Parathyroid adenoma (tissue), 2 donors: ENCODE results near the gene AQP2.

Experiments used
- H2AFZ ChIP-seq: fragments of 300-600 bp; sonication (generic); one replicate; pipeline ENCODE4 v1.7.0; 2017; ENCODE audit warnings: antibody characterized with exemption, mild to moderate bottlenecking
- H3K27ac ChIP-seq: fragments of 300-600 bp; sonication (generic); one replicate; pipeline ENCODE4 v1.7.0; 2017
- H3K27me3 ChIP-seq: fragments of 300-600 bp; sonication (generic); one replicate; pipeline ENCODE4 v1.7.0; 2017; ENCODE audit warnings: low read length; ENCODE audit not compliant: control insufficient read depth, insufficient read depth
- H3K36me3 ChIP-seq: fragments of 300-600 bp; sonication (generic); one replicate; pipeline ENCODE4 v1.7.0; 2017; ENCODE audit warnings: low read length; ENCODE audit not compliant: control insufficient read depth, insufficient read depth
- H3K4me1 ChIP-seq: fragments of 300-600 bp; sonication (generic); one replicate; pipeline ENCODE4 v1.7.0; 2017; ENCODE audit warnings: control low read depth
- H3K4me2 ChIP-seq: fragments of 300-600 bp; sonication (generic); one replicate; pipeline ENCODE4 v1.7.0; 2017; ENCODE audit warnings: low read length
- H3K4me3 ChIP-seq: fragments of 300-600 bp; sonication (generic); one replicate; pipeline ENCODE4 v1.7.0; 2017; ENCODE audit warnings: low read depth, low read length
- H3K79me2 ChIP-seq: fragments of 300-600 bp; sonication (generic); one replicate; pipeline ENCODE4 v1.7.0; 2017; ENCODE audit warnings: control low read depth
- H3K9ac ChIP-seq: fragments of 300-600 bp; sonication (generic); one replicate; pipeline ENCODE4 v1.7.0; 2017; ENCODE audit warnings: mild to moderate bottlenecking
- H3K9me3 ChIP-seq: fragments of 300-600 bp; sonication (generic); one replicate; pipeline ENCODE4 v1.7.0; 2017; ENCODE audit warnings: low read length; ENCODE audit not compliant: control insufficient read depth
- TF ChIP-seq, protein P1 (sequence below): fragments of 300-600 bp; sonication (generic); IDR thresholded peaks from one replicate; pipeline ENCODE4 v1.7.0; 2017; ENCODE audit warnings: antibody characterized with exemption, mild to moderate bottlenecking
- donor health status: primary hyperparathyroidism.

The AQP2 gene

DNA sequence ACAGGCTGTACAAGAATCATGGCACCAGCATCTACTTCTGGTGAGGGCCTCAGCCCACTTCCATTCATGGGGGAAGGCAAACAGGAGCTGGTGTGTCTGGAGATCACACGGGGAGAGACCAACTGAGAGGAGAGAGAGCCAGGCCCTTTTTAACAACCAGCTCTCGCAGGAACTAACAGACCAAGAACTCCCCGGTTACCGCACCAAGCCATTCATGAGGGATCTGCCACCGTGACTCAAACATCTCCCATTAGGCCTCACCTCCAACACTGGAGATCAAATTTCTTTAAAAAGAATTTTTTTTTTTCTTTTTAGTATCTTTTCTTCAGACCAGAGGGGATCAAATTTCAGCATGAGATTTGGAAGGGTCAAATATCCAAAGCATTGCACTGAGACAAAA lies 16.7 kb upstream of the AQP2 start:
- no peaks in the 10 kb centered on the region for H3K27me3 ChIP-seq

DNA sequence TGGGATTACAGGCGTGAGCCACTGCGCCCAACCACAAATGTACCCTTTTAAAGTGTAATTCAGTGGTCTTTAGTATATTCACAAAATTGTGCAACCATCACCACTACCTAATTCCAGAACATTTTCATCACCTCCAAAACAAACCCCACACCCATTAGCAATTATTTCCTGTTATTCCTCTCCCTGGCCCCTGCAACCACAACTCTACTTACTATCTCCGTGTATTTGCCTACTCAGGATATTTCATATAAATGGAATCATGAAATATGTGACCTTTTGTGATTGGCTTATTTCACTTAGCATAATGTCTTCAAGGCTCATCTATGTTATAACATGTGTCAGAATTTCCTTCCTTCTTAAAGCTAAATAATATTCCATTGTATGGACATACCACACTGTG lies 16.0 kb upstream of the AQP2 start:
- Histone ChIP-seq H2AFZ (no peak overlapping the region), H3K27me3 (no peaks in the 10 kb centered on the region), H3K9ac (no peak overlapping the region), H3K79me2 (no peaks in the 10 kb centered on the region), H3K27ac (no peak overlapping the region), H3K36me3 (no peaks in the 10 kb centered on the region), H3K4me1 (peaks cover 10% of the 10 kb centered on the region), H3K4me3 (no peak overlapping the region), H3K9me3 (no peaks in the 10 kb centered on the region), H3K4me2 (no peak overlapping the region)
- TF ChIP-seq, protein P1, sequence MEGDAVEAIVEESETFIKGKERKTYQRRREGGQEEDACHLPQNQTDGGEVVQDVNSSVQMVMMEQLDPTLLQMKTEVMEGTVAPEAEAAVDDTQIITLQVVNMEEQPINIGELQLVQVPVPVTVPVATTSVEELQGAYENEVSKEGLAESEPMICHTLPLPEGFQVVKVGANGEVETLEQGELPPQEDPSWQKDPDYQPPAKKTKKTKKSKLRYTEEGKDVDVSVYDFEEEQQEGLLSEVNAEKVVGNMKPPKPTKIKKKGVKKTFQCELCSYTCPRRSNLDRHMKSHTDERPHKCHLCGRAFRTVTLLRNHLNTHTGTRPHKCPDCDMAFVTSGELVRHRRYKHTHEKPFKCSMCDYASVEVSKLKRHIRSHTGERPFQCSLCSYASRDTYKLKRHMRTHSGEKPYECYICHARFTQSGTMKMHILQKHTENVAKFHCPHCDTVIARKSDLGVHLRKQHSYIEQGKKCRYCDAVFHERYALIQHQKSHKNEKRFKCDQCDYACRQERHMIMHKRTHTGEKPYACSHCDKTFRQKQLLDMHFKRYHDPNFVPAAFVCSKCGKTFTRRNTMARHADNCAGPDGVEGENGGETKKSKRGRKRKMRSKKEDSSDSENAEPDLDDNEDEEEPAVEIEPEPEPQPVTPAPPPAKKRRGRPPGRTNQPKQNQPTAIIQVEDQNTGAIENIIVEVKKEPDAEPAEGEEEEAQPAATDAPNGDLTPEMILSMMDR: no peak

More for the DNA sequence above, 16.7 kb upstream of the AQP2 start:
- Histone ChIP-seq H3K36me3 (no peaks in the 10 kb centered on the region), H3K27ac (peak overlapping the region; percentile 65), H3K79me2 (no peaks in the 10 kb centered on the region), H3K4me3 (no peak overlapping the region), H3K9ac (no peak overlapping the region), H3K4me2 (no peak overlapping the region), H2AFZ (peak overlapping the region; percentile 61), H3K4me1 (peaks cover 10% of the 10 kb centered on the region), H3K9me3 (no peaks in the 10 kb centered on the region)
- TF ChIP-seq, protein P1: no peak

DNA sequence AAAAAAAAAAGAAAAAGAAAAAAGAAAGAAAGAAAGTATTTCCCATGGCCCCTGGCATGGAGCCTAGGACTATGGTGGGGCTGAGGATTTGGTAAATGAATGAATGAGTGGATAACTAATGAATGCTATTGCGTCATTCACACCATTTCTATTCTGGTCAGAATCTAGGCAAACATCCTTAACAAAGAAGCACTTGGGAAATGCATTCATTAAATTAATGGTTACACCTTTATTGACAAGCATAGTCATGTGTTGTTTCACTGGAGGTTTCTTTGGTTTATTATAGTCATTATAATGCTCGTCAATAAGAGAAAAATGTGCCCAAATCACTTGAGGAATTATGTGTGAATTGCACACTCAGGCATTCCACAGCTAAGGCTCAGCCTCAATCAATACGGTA lies 13.6 kb upstream of the AQP2 start:
- TF ChIP-seq, protein P1: no peak
- no peaks in the 10 kb centered on the region for H3K27me3 ChIP-seq

DNA sequence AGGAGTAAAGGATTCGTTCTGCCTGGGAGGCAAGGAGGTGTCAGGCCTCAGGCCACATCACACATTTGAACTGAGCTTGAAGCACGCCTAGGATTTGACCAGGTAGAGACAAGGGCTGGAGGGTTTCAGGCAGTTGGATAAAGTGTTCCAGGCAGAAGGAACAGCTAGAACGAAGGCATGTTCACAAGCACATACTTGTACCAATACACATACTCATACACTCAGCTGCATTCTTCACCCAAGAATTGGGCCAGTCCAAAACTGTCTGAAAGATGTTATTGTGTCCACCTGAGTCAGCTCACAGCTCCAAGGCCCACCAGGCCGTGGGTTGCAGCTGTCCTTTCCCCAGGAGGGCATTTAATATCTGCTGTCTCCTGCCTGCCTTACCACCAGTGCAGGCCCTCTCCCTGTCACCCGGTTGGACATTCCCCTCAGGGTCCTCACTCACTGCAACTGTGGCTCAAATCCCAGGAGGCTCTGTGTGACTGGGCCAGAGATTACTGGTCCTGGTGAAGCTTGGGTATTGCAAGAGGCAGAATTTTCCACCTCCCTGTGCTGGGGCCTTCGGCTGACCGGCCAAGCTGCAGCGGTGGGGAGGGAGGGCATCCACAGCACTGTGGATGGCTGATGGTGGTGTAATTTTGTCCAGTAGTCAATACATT lies 12.8 kb upstream of the AQP2 start:
- Histone ChIP-seq H3K4me2 (no peak overlapping the region), H3K27me3 (no peaks in the 10 kb centered on the region), H3K36me3 (no peaks in the 10 kb centered on the region), H2AFZ (peak overlapping the region; percentile 8), H3K27ac (no peak overlapping the region), H3K9me3 (no peaks in the 10 kb centered on the region), H3K4me3 (no peak overlapping the region), H3K4me1 (peaks cover 16% of the 10 kb centered on the region), H3K79me2 (no peaks in the 10 kb centered on the region), H3K9ac (no peak overlapping the region)
- TF ChIP-seq, protein P1: no peak

More for the DNA sequence above, 13.6 kb upstream of the AQP2 start:
- no peak overlapping the region for H2AFZ ChIP-seq
- H3K4me3 ChIP-seq: no peak overlapping the region
- no peaks in the 10 kb centered on the region for H3K9me3 ChIP-seq
- peaks cover 12% of the 10 kb centered on the region for H3K4me1 ChIP-seq
- H3K36me3 ChIP-seq: no peaks in the 10 kb centered on the region
- H3K9ac ChIP-seq: no peak overlapping the region
- H3K27ac ChIP-seq: no peak overlapping the region
- no peaks in the 10 kb centered on the region for H3K79me2 ChIP-seq
- no peak overlapping the region for H3K4me2 ChIP-seq

DNA sequence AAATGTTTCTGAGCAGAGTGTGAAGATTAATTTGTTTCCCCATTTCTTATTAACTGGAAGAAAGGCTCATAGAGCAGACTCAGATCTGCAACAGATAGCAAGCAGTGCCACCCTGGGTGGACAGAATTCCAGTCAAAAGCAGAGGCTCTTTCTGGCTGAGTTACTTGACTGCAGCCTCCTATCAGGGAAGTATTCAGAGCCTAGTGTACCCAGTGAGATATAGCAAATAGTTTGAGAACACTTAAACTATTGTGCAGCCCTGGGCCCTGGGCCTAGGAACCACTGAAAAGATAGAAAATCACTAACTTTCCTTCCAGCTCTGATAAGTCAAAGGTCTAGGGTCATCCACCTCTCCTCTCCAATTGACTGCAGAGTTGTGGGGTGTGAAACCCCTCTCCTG lies 11.2 kb upstream of the AQP2 start:
- Histone ChIP-seq H3K4me2 (no peak overlapping the region), H3K79me2 (no peaks in the 10 kb centered on the region), H3K9me3 (no peaks in the 10 kb centered on the region), H3K27me3 (no peaks in the 10 kb centered on the region), H3K4me3 (no peak overlapping the region), H3K4me1 (peaks cover 23% of the 10 kb centered on the region), H3K9ac (no peak overlapping the region), H2AFZ (no peak overlapping the region), H3K36me3 (no peaks in the 10 kb centered on the region), H3K27ac (no peak overlapping the region)
- TF ChIP-seq, protein P1: no peak
